C4-2B (cell line): Measurements from ENCODE around the gene TAS2R43.

ENCODE experiments used
- ZFX ChIP-seq: fragments of 450-650 bp; IDR thresholded peaks from 2 replicates; pipeline ENCODE4 v1.6.1; 2017
- TF ChIP-seq, protein P1 (sequence below): fragments of 450-650 bp; conservative IDR thresholded peaks from 2 replicates; pipeline ENCODE4 v1.5.1; 2017; ENCODE audit warnings: mild to moderate bottlenecking

DNA sequence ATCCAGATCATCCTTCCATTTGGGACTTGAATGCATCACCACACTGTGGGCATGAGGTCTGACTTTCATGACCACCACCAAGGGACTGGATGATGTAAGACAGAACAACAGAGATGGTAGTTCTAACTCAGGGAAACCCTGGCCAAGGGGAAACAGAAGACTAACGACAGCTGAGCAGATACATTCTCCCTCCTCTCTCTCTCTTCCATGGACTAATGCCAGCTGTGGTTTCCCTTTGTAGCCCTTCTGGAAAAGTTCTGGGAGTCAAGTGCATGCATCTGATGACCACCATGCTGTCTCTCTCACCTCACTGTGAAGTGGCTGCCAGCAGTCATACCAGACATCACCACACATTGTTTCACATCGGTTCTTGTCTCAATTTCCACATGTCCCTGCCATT lies 38.9 kb upstream of the TAS2R43 start:
- TF ChIP-seq, protein P1, sequence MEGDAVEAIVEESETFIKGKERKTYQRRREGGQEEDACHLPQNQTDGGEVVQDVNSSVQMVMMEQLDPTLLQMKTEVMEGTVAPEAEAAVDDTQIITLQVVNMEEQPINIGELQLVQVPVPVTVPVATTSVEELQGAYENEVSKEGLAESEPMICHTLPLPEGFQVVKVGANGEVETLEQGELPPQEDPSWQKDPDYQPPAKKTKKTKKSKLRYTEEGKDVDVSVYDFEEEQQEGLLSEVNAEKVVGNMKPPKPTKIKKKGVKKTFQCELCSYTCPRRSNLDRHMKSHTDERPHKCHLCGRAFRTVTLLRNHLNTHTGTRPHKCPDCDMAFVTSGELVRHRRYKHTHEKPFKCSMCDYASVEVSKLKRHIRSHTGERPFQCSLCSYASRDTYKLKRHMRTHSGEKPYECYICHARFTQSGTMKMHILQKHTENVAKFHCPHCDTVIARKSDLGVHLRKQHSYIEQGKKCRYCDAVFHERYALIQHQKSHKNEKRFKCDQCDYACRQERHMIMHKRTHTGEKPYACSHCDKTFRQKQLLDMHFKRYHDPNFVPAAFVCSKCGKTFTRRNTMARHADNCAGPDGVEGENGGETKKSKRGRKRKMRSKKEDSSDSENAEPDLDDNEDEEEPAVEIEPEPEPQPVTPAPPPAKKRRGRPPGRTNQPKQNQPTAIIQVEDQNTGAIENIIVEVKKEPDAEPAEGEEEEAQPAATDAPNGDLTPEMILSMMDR, result no peak
- TF ChIP-seq ZFX, result no peak
